HepG2 (cell line): ENCODE measurements around the gene DENND4B. TPM values are rescaled to one million over a fixed set of nuclear protein-coding genes. Genes with fewer than 3 reads are reported as not detected.

Experiments used
- ETV6 ChIP-seq: sonication (generic); formaldehyde crosslinking; conservative IDR thresholded peaks from 2 replicates; pipeline ENCODE4 v1.4.0; 2020; ENCODE audit warnings: missing genetic modification reagents
- FOXK2 ChIP-seq: fragments of 450-650 bp; IDR thresholded peaks from 2 replicates; pipeline ENCODE4 v1.6.1; 2016
- KDM2A ChIP-seq: sonication (generic); formaldehyde crosslinking; IDR thresholded peaks from 2 replicates; pipeline ENCODE4 v1.4.0; 2020; ENCODE audit warnings: low read depth, missing genetic modification reagents, borderline replicate concordance
- KLF15 ChIP-seq: sonication (generic); formaldehyde crosslinking; IDR thresholded peaks from 2 replicates; pipeline ENCODE4 v1.8.1; 2023; ENCODE audit warnings: borderline replicate concordance, mild to moderate bottlenecking, inconsistent platforms, missing genetic modification reagents, mixed read lengths
- MXD4 ChIP-seq: IDR thresholded peaks from 2 replicates; pipeline ENCODE4 v1.6.1; 2016; ENCODE audit warnings: mild to moderate bottlenecking, missing biosample characterization, missing genetic modification reagents
- RFX5 ChIP-seq: IDR thresholded peaks from 2 replicates; pipeline ENCODE4 v1.6.1; 2011; ENCODE audit warnings: low read depth, low read length, improper control_type of control experiment
- THAP11 ChIP-seq: IDR thresholded peaks from 2 replicates; pipeline ENCODE4 v1.6.1; 2016; ENCODE audit warnings: missing biosample characterization, missing genetic modification reagents
- U2AF2 ChIP-seq: fragments of 200-400 bp; formaldehyde crosslinking; IDR thresholded peaks from 2 replicates; pipeline ENCODE4 v1.6.1; 2017; ENCODE audit warnings: low read depth, mild to moderate bottlenecking, low read length
- ZFP36L1 ChIP-seq: sonication (generic); formaldehyde crosslinking; IDR thresholded peaks from 2 replicates; pipeline ENCODE4 v1.8.0; 2022; ENCODE audit warnings: mild to moderate bottlenecking, missing genetic modification reagents, moderate library complexity
- ZFP37 ChIP-seq: sonication (generic); formaldehyde crosslinking; IDR thresholded peaks from 2 replicates; pipeline ENCODE4 v1.4.0; 2020; ENCODE audit warnings: missing genetic modification reagents, borderline replicate concordance
- ZIK1 ChIP-seq: sonication (generic); formaldehyde crosslinking; IDR thresholded peaks from 2 replicates; pipeline ENCODE4 v1.5.0; 2020; ENCODE audit warnings: mild to moderate bottlenecking, low read depth, missing genetic modification reagents, borderline replicate concordance
- ZNF101 ChIP-seq: sonication (generic); formaldehyde crosslinking; IDR thresholded peaks from 2 replicates; pipeline ENCODE4 v1.4.0; 2020; ENCODE audit warnings: mild to moderate bottlenecking, low read depth, missing genetic modification reagents, borderline replicate concordance
- ZNF264 ChIP-seq: sonication (generic); formaldehyde crosslinking; IDR thresholded peaks from 2 replicates; pipeline ENCODE4 v1.4.0; 2020; ENCODE audit warnings: missing genetic modification reagents
- ZNF569 ChIP-seq: sonication (generic); formaldehyde crosslinking; IDR thresholded peaks from 2 replicates; pipeline ENCODE4 v1.5.0; 2020; ENCODE audit warnings: mild to moderate bottlenecking, missing genetic modification reagents, moderate library complexity, borderline replicate concordance
- ZNF589 ChIP-seq: sonication (generic); formaldehyde crosslinking; conservative IDR thresholded peaks from 2 replicates; pipeline ENCODE4 v1.8.0; 2022; ENCODE audit warnings: mild to moderate bottlenecking, moderate library complexity, missing genetic modification reagents
- ZNF782 ChIP-seq: sonication (generic); formaldehyde crosslinking; IDR thresholded peaks from 2 replicates; pipeline ENCODE4 v1.4.0; 2020; ENCODE audit warnings: missing genetic modification reagents, mild to moderate bottlenecking, borderline replicate concordance
- polyA plus RNA-seq, 8 experiments: library from polyadenylated mRNA; depleted of rRNA in 3 of 8; stranded (reverse) in 7 of 8; unstranded in 1 of 8; fragments of >200 nt; fragmentation: Illumina TruSeq in 4 of 8; extraction: Trizol in 4 of 8; gene quantifications; 2 replicates each; pipeline versions ENCODE4 v1.2.1 to v1.2.3, GENCODE V29; 2011 to 2016; ENCODE audit warnings: low read depth in 4 of 8, missing spikeins in 1 of 8, mixed read lengths in 1 of 8; ENCODE audit not compliant: insufficient read depth in 1 of 8
- total RNA-seq, 5 experiments: library from RNA; depleted of rRNA; stranded (reverse); fragments of >200 nt; fragmentation: Illumina TruSeq; extraction: Trizol; gene quantifications; 2 replicates each; pipeline ENCODE4 v1.2.3, GENCODE V29; 2016; ENCODE audit warnings: low read depth in 1 of 5
- TF ChIP-seq, protein P1 (sequence below): sonication (generic); formaldehyde crosslinking; IDR thresholded peaks from 2 replicates; pipeline ENCODE4 v1.5.0; 2020; ENCODE audit warnings: missing genetic modification reagents
- TF ChIP-seq, protein P2 (sequence below): sonication (generic); formaldehyde crosslinking; IDR thresholded peaks from 2 replicates; pipeline ENCODE4 v1.9.0; 2022; ENCODE audit warnings: low read depth, missing genetic modification reagents
- TF ChIP-seq, protein P3 (sequence below): sonication (generic); formaldehyde crosslinking; IDR thresholded peaks from 2 replicates; pipeline ENCODE4 v1.9.0; 2022; ENCODE audit warnings: missing genetic modification reagents, mild to moderate bottlenecking, borderline replicate concordance
- TF ChIP-seq, protein P4 (sequence below): sonication (generic); formaldehyde crosslinking; IDR thresholded peaks from 2 replicates; pipeline ENCODE4 v1.4.0; 2020; ENCODE audit warnings: missing genetic modification reagents, borderline replicate concordance
- TF ChIP-seq, protein P5 (sequence below): fragments of 450-650 bp; IDR thresholded peaks from 2 replicates; pipeline ENCODE4 v1.6.1; 2016

Gene DENND4B
- total and polyA plus RNA-seq, 2 of the 13 experiments (the other 11 are each of a cell fraction or from before 2014, with no cell fraction given): 15.1 to 20.3 TPM

DNA sequence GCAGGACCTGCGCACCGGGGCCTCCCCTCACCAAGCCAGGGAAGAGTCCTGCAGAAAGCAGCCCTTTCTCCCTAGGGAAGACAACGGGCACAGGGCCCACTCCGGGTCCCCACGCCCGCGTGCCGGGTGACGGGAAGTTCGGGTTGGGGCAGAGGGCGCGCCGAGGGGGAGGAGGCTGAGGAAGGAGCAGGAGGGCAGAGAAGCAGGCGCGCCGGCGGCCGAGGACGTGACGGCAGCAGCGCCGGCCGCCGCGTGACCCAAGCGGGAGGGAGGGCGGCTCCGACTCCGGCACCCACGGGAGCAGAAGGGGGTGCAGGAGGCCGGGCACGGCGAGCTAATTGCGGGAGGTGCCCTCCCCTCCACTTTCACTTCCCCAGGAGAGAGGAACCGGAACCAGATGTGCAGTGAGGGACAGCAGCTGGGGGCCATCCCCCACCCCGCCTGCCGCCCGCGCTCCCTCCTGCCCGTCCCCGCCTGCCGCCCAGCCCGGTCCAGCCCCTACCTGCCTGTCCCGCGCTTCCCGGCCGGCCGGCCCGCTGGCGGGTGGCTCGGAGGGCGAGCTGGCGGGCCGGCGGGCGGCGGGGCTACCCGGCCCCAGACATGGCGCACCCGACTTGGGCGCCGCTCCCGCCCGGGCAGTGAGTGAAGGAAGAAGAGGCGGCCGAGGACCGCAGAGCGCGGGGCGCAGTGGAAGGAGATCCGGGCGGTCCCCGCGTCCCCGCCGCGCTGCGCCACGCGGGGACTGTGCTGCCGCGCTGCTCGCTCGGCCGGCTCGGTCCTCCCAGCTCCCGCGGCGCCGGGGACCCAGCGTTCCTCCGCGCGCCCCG, 510 bp downstream of the DENND4B start (continued):
- TF ChIP-seq, protein P1, sequence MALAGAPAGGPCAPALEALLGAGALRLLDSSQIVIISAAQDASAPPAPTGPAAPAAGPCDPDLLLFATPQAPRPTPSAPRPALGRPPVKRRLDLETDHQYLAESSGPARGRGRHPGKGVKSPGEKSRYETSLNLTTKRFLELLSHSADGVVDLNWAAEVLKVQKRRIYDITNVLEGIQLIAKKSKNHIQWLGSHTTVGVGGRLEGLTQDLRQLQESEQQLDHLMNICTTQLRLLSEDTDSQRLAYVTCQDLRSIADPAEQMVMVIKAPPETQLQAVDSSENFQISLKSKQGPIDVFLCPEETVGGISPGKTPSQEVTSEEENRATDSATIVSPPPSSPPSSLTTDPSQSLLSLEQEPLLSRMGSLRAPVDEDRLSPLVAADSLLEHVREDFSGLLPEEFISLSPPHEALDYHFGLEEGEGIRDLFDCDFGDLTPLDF (CRISPR knock-in tag): no peak
- TF ChIP-seq ZNF264 (no peak), FOXK2 (no peak), ZNF569 (CRISPR knock-in tag) (no peak), ETV6 (no peak), RFX5 (no peak), MXD4 (no peak; the same call in 1 of the 2 replicates), U2AF2 (no peak), ZFP37 (CRISPR knock-in tag) (no peak), ZNF782 (CRISPR knock-in tag) (0 out of 2 replicates have a peak, but pooled peaks have one; percentile 7), ZIK1 (CRISPR knock-in tag) (no peak), ZNF101 (CRISPR knock-in tag) (no peak), THAP11 (CRISPR knock-in tag) (peak; percentile 51; the same call in 1 of the 2 replicates), KLF15 (CRISPR knock-in tag) (no peak), ZNF589 (no peak), ZFP36L1 (CRISPR knock-in tag) (no peak), KDM2A (CRISPR knock-in tag) (peak; percentile 74; the same call in 1 of the 2 replicates)
- TF ChIP-seq, protein P2, sequence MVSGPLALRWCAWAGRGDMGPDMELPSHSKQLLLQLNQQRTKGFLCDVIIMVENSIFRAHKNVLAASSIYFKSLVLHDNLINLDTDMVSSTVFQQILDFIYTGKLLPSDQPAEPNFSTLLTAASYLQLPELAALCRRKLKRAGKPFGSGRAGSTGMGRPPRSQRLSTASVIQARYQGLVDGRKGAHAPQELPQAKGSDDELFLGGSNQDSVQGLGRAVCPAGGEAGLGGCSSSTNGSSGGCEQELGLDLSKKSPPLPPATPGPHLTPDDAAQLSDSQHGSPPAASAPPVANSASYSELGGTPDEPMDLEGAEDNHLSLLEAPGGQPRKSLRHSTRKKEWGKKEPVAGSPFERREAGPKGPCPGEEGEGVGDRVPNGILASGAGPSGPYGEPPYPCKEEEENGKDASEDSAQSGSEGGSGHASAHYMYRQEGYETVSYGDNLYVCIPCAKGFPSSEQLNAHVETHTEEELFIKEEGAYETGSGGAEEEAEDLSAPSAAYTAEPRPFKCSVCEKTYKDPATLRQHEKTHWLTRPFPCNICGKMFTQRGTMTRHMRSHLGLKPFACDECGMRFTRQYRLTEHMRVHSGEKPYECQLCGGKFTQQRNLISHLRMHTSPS (CRISPR knock-in tag): 0 out of 2 replicates have a peak, but pooled peaks have one; percentile 48
- TF ChIP-seq, protein P3, sequence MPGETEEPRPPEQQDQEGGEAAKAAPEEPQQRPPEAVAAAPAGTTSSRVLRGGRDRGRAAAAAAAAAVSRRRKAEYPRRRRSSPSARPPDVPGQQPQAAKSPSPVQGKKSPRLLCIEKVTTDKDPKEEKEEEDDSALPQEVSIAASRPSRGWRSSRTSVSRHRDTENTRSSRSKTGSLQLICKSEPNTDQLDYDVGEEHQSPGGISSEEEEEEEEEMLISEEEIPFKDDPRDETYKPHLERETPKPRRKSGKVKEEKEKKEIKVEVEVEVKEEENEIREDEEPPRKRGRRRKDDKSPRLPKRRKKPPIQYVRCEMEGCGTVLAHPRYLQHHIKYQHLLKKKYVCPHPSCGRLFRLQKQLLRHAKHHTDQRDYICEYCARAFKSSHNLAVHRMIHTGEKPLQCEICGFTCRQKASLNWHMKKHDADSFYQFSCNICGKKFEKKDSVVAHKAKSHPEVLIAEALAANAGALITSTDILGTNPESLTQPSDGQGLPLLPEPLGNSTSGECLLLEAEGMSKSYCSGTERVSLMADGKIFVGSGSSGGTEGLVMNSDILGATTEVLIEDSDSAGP (CRISPR knock-in tag): 0 out of 2 replicates have a peak, but pooled peaks have one; percentile 39
- TF ChIP-seq, protein P4, sequence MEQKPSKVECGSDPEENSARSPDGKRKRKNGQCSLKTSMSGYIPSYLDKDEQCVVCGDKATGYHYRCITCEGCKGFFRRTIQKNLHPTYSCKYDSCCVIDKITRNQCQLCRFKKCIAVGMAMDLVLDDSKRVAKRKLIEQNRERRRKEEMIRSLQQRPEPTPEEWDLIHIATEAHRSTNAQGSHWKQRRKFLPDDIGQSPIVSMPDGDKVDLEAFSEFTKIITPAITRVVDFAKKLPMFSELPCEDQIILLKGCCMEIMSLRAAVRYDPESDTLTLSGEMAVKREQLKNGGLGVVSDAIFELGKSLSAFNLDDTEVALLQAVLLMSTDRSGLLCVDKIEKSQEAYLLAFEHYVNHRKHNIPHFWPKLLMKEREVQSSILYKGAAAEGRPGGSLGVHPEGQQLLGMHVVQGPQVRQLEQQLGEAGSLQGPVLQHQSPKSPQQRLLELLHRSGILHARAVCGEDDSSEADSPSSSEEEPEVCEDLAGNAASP: 0 out of 2 replicates have a peak, but pooled peaks have one; percentile 35
- TF ChIP-seq, protein P5, sequence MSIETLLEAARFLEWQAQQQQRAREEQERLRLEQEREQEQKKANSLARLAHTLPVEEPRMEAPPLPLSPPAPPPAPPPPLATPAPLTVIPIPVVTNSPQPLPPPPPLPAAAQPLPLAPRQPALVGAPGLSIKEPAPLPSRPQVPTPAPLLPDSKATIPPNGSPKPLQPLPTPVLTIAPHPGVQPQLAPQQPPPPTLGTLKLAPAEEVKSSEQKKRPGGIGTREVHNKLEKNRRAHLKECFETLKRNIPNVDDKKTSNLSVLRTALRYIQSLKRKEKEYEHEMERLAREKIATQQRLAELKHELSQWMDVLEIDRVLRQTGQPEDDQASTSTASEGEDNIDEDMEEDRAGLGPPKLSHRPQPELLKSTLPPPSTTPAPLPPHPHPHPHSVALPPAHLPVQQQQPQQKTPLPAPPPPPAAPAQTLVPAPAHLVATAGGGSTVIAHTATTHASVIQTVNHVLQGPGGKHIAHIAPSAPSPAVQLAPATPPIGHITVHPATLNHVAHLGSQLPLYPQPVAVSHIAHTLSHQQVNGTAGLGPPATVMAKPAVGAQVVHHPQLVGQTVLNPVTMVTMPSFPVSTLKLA: no peak
